Measurements from ENCODE around the gene FBN3. TPM values are rescaled to one million over a fixed set of nuclear protein-coding genes. Genes with fewer than 3 reads are reported as not detected.
"Not testable (repeated sequence)": the region's sequence is repeated elsewhere in the genome, so short reads cannot be mapped to it uniquely, and the experiment has no call there.

The FBN3 gene
- total RNA-seq, 4 donors from 2014 or later: 0.05 to 0.17 TPM; not detected in 2

- no peak overlapping the region for H3K4me3 ChIP-seq
- TF ChIP-seq EP300 (IDR thresholded peaks at IDR 0.05) (no peak), POLR2A (IDR thresholded peaks at IDR 0.05) (no peak), CTCF (IDR thresholded peaks at IDR 0.05) (no peak), POLR2AphosphoS5 (IDR thresholded peaks at IDR 0.05) (no peak)
- no peaks in the 10 kb centered on the region for H3K4me1 ChIP-seq
- DNase-seq (ENCODE audit: low spot score in 2 of 2): no peak
- H3K27ac ChIP-seq: no peak overlapping the region
- 94% methylated on average over 3 of the region's 3 CpGs for WGBS
- no peaks in the 10 kb centered on the region for H3K9me3 ChIP-seq
- H3K27me3 ChIP-seq: peaks cover 3% of the 10 kb centered on the region
- H3K36me3 ChIP-seq: no peaks in the 10 kb centered on the region
Observed at GRCh38 chr19:8039231-8039630, 110.2 kb downstream of the FBN3 start.

GRCh38 chr19:8038815-8039214, 110.6 kb downstream of the FBN3 start:
- no peak for DNase-seq (ENCODE audit: low spot score in 2 of 2)

GRCh38 chr19:8036434-8037099, 112.8 kb downstream of the FBN3 start:
- Histone ChIP-seq H3K36me3 (no peaks in the 10 kb centered on the region), H3K9me3 (no peaks in the 10 kb centered on the region), H3K4me3 (no peak overlapping the region), H3K27me3 (peaks cover 3% of the 10 kb centered on the region), H3K27ac (no peak overlapping the region), H3K4me1 (no peaks in the 10 kb centered on the region)
- WGBS: 71% methylated on average over 7 of the region's 7 CpGs
- DNase-seq (ENCODE audit: low spot score in 2 of 2): no peak
- TF ChIP-seq POLR2A (IDR thresholded peaks at IDR 0.05): no peak
- no peak for TF ChIP-seq POLR2AphosphoS5 (IDR thresholded peaks at IDR 0.05)
- no peak for TF ChIP-seq CTCF (IDR thresholded peaks at IDR 0.05)
- TF ChIP-seq EP300 (IDR thresholded peaks at IDR 0.05): no peak

More at GRCh38 chr19:8038815-8039214, 110.6 kb downstream of the FBN3 start:
- Histone ChIP-seq H3K4me1 (no peaks in the 10 kb centered on the region), H3K4me3 (no peak overlapping the region), H3K27ac (no peak overlapping the region), H3K27me3 (peaks cover 3% of the 10 kb centered on the region), H3K9me3 (no peaks in the 10 kb centered on the region), H3K36me3 (no peaks in the 10 kb centered on the region)
- 75% methylated on average over 6 of the region's 6 CpGs for WGBS
- TF ChIP-seq EP300 (IDR thresholded peaks at IDR 0.05) (no peak), POLR2A (IDR thresholded peaks at IDR 0.05) (no peak), POLR2AphosphoS5 (IDR thresholded peaks at IDR 0.05) (no peak), CTCF (IDR thresholded peaks at IDR 0.05) (no peak)

- Histone ChIP-seq H3K4me1 (no peaks in the 10 kb centered on the region), H3K9me3 (no peaks in the 10 kb centered on the region), H3K27ac (no peak overlapping the region), H3K27me3 (no peaks in the 10 kb centered on the region), H3K36me3 (no peaks in the 10 kb centered on the region), H3K4me3 (no peak overlapping the region)
- WGBS: 74% methylated on average over 6 of the region's 6 CpGs
- DNase-seq (ENCODE audit: low spot score in 2 of 2): no peak
- TF ChIP-seq POLR2AphosphoS5 (IDR thresholded peaks at IDR 0.05): no peak
- TF ChIP-seq POLR2A (IDR thresholded peaks at IDR 0.05): no peak
- TF ChIP-seq EP300 (IDR thresholded peaks at IDR 0.05): no peak
- no peak for TF ChIP-seq CTCF (IDR thresholded peaks at IDR 0.05)
Observed at GRCh38 chr19:8034178-8034525, 115.2 kb downstream of the FBN3 start.

GRCh38 chr19:8033287-8034177, 115.9 kb downstream of the FBN3 start:
- 70% methylated on average over 22 of the region's 22 CpGs for WGBS
- H3K36me3 ChIP-seq; H3K27ac ChIP-seq; H3K27me3 ChIP-seq; H3K9me3 ChIP-seq; DNase-seq (ENCODE audit: low spot score in 2 of 2); H3K4me1 ChIP-seq; H3K4me3 ChIP-seq: not testable (repeated sequence)
